HTERT RPE-1 (cell line): ENCODE data around the gene STXBP2.

ENCODE experiments used
- in situ Hi-C: fragments of 300-500 bp; cut with MboI; formaldehyde crosslinking; loops from 4 replicates; pipeline ENCODE4 v1.14.3; 2020; ENCODE audit warnings: low sequenced_read_pairs

The STXBP2 gene

DNA sequence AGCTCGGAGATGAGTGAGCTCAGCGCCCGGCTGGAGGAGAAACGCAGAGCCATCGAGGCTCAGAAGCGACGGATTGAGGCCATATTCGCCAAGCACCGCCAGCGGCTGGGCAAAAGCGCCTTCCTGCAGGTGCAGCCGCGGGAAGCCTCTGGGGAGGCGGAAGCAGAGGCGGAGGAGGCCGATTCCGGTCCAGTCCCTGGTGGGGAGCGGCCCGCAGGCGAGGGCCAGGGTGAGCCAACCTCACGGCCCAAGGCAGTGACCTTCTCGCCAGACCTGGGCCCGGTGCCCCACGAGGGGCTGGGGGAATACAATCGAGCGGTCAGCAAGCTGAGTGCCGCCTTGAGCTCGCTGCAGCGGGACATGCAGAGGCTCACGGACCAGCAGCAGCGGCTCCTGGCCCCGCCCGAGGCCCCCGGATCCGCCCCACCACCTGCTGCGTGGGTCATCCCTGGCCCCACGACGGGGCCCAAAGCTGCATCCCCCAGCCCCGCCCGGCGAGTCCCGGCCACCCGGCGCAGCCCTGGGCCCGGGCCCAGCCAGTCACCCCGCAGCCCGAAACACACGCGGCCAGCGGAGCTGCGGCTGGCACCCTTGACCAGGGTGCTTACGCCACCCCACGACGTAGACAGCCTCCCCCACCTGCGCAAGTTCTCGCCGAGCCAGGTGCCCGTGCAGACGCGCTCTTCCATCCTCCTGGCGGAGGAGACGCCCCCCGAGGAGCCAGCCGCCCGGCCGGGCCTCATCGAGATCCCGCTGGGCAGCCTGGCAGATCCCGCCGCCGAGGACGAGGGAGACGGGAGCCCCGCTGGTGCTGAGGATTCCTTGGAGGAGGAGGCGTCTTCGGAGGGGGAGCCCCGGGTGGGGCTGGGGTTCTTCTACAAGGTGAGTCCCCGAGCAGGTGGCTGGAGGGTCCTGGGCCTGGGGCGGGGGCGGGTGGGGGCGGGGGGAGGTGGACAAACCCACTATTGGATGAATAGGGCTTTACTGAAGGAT is 24.3 kb upstream of the STXBP2 start:
- in situ Hi-C loops, result no loop called here

DNA sequence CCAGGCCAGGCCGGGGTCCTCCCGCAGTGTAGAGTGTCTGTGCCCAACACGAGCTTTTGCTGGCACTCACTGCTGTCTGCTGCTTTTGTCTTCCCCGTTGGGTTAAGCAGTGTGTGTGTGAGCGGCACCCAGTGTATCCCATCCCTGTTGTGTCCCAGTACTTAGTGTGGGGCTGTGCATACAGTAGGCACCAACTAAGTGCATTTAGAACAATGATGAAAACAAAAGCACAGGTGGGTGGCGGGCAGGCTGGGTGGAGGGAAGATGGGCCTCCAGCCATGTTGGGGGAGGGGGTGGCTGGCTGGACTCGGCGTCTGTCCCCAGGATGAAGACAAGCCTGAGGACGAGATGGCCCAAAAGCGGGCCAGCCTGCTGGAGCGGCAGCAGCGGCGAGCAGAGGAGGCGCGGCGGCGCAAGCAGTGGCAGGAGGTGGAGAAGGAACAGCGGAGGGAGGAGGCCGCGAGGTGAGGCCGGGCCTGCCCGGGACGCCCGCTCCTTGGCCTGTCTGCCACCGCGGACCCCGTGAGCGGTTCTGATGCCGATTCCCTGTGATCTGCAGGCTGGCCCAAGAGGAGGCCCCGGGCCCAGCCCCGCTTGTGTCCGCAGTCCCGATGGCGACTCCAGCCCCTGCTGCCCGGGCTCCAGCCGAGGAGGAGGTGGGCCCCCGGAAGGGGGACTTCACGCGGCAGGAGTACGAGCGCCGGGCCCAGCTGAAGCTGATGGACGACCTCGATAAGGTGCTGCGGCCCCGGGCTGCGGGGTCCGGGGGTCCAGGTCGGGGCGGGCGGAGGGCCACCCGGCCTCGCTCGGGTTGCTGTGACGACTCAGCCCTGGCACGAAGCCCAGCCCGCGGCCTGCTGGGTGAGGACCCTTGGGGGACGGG is 21.8 kb upstream of the STXBP2 start:
- in situ Hi-C loops, result no loop called here

DNA sequence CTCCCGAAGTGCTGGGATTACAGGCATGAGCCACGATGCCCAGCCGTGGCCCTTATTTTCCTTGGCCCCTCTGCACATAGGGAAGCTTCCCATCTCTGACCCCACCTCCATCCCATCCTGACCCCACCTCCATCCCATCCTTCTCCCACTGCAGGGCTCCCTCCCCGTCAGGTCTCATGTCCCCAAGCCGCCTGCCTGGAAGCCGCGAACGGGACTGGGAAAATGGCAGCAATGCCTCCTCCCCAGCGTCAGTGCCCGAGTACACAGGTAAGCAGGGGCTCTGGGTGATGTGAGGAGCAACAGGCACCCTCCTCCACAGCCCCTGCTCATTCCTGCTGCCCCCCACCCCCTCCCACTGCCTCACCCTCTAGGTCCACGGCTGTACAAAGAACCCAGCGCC is 19.7 kb upstream of the STXBP2 start:
- in situ Hi-C loops, result no loop called here

DNA sequence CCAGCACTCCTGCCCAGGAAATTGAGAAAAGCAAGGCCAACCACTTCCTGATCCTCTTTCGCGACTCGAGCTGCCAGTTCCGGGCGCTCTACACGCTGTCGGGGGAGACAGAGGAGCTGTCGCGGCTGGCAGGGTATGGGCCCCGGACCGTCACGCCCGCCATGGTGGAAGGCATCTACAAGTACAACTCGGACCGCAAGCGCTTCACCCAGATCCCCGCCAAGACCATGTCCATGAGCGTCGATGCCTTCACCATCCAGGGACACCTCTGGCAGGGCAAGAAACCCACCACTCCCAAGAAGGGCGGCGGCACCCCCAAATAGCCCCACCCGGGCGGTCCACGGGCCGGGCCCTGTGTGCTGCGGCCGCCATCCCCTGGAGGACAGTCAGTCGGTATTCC is 19.2 kb upstream of the STXBP2 start:
- in situ Hi-C loops, result no loop called here

DNA sequence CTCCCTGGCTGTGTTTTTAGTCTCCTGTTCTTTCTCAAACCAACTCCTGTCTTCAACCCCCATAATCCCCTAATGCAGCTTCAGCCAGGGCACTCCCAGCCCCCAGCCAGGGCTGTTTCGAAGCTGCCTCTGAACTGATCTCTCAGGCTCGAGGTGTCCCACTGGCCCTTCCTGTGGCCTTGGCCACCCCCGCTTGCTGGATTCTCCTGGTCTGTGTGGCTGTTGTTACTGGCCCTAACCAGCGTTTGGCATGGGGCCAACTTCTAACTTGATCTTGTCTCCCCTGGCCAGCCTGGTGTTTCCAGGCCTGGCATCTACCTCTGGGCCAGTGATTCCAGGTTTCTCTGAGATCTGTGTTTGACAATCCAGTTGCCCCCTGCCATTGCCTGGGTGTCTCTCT is 18.6 kb upstream of the STXBP2 start:
- in situ Hi-C loops, result no loop called here

DNA sequence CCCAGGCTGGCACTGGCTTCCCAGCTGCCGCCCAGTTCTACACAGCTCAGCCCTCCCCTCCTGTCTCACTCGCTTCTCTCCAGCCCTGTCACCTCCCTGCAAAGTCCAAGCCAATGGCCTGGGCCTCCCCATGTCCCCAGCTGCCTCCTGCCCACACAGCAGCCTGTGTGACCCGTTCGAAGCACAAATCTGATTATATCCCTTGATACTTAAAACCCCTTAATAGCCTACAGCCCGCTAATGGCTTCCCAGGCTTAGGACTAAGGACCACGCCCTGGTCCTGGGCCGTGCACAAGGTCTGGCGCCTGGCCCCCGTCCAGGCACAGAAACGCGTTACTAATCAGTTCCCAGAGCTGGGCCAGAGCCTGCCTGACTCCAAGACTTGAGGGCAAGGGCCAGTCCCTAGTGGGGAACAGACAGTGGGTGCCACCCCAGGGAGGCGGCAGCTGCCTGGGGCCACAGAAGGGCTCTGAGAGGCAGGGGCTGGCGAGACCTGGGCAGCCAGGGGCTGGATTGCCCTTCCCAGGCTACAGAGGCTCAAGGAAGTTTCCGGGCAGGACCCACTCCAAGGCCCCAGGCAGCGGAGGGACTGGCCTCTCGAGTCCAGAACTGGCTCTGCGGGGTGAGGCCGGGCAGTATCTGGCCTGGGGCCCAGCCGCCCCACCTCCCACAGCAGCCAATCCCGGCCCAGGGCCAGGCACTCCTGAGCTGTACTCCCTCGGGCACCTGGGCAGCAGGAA is 18.0 kb upstream of the STXBP2 start:
- in situ Hi-C loops, result no loop called here

DNA sequence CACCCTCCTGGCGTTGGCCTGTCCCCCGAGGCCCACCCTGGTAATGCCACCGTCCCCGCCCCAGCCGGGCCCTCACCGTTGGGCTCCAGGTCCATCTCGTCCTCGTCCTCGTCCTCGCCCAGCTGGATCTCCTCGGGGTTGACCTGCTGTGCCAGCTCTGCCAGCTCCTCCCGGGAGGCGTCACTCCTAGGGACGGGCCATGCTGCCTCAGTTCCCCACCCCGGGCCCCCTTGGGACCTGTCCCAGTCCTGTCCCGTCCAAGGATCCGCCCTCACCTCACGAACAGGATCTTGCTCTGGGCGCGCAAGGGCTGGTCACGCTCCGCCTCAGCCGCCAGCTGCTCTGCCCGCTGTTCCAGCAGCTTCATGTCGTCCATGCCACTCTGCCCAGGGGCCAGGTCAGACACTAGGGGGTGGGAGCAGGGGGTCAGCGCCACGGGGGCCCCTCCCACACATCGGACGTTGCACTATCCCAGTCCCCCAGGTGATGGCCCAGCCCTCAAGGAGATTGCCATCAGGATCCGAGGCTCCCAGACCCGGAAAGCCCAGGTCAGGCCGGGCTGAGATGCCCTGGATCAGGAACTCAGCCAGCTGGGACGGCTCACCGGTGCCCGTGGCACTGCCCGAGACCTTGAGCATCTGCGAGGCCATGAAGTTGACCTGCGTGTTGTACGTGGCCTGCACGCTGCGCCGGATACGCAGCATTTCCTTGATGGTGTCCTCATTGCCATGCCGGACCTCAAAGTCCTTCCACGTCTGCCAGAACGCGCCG is 17.1 kb upstream of the STXBP2 start:
- in situ Hi-C loops, result no loop called here

DNA sequence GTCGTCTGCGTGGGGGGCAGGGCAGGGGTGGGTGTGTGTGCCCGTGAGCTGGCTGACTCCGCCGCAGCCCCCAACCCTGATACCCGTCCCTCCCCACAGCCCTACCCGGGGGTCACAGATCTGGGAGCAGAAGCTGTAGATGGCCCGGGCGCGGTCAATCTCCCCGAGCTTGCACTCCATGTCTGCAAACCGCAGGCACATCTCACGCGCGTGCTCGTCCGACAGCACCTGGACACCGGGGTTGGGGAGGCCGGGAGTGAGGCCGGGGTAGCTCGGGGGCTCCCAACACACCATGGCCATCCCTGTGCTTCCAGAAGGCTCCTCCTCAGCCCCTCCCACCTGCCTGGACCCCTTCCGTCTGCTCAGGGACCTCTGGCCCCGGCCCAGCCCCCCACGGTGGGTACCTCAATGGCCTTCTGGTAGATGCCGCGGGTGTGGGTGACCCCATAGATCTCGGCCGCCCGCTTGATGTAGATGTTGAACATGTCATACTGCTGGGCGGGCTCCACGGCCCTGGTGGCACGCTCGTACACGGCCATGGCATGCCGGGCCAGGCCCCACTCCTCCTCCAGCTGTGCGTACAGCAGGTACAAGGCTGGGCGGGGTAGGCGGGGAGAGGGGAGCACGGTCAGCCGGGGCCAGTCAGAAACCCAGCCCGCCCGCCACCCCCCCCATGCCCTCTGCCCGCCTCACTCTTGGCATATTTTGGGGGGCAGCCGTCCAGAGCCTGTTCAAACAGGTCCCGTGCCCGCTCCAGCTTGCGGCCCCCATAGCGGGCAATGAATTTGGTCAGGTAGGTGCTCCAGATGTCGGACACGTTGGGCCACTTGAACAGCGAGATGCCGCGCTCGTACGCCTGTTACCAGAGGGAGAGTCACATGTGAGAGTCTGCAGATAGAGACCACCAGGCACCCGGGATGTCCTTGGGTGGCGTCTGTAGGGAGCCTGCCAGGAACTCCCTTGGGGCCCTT is 16.2 kb upstream of the STXBP2 start:
- in situ Hi-C loops, result no loop called here

DNA sequence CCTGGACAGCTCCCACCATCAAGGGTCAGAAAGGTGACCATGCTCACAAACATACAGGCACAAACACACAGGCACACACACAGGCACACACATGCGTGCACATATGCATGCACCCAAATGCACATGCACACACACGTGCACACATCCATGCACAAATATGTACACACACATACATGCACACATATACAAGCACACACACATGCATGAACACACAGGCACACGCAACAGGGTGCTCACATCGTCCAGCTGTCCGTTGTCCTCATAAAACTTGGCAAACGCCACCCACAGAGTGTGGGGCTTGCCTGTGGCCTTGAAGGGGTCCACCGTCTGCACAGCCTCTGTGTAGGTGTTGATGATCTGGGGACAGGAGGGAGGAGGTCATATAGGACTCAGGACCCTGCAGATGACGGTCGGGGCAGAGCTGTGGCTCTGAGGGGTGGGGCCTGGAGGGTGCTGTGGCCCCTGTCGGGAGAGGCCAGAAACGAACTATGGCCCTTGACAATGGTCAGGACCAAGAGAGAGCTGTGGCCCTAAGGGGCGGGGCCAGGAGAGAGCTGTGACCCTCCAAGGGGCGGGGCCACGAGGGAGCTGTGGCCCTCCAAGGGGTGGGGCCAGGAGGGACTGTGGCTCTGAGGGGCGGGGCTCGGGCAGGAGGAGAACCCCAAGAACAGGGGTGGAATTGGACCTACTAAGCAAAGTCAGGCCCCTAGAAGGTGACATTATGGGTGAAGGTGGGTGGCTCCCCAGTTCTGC is 13.8 kb upstream of the STXBP2 start:
- in situ Hi-C loops, result no loop called here

DNA sequence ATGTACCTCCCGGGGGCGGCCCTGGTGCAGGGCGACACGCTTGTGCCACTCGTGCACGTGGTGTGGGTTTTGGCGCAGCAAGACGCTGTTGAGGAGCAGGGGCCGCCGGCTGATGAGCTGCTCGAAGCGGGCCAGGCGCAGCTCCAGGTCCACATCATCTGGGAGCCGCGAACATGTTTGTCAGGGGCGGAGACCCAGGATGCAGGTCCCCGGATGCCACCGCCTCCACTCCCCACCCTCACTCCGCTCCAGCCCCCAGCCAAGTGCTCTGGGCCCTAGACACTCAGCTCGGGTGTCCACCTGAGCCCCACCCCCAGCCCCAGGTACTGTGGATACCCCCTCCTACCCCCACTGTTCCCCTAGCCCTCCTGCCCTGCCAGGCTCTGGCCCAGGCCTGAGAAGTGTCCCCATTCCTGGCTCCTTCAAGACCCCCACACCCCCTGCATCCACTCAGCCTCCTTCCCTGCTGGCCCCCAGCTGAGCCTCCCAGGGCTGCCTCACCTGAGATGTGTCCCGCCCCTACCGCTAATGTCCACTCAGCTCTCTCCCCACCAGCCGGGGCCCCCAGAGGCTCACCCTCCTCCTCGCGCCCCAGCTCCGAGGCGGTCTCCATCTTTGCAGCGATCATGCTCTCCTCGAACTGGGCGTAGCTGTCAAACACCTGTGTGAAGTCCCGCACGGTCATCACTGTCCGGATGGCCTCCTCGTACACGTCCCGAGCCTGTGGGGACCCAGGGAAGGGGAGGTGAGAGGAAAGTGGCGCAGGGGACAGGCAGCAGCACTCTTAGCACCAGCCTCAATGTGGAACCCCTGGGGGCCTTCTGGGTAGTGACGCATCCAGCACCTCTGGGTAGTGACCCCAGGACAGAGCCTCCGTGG is 12.9 kb upstream of the STXBP2 start:
- in situ Hi-C loops, result no loop called here

DNA sequence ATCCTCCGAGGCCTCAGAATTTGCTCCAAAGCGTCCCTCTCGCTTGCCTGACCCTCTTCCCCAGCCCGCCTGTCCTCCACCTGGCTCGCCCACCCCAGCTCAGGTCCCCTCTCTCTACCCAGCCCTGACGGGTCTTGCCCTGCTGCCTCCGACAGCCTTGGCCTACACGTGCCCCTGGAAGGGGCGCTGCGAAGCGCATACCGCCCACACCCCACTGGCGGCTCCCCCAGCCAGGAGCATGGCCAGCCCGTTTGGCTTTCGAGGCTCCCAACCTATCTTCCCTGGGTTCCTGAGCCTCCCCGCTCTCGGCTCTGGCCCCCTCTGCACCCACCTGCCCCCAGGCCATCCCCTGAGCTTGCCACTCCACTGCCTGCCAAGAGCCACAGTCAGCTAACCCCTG is 12.1 kb upstream of the STXBP2 start:
- in situ Hi-C loops, result no loop called here

DNA sequence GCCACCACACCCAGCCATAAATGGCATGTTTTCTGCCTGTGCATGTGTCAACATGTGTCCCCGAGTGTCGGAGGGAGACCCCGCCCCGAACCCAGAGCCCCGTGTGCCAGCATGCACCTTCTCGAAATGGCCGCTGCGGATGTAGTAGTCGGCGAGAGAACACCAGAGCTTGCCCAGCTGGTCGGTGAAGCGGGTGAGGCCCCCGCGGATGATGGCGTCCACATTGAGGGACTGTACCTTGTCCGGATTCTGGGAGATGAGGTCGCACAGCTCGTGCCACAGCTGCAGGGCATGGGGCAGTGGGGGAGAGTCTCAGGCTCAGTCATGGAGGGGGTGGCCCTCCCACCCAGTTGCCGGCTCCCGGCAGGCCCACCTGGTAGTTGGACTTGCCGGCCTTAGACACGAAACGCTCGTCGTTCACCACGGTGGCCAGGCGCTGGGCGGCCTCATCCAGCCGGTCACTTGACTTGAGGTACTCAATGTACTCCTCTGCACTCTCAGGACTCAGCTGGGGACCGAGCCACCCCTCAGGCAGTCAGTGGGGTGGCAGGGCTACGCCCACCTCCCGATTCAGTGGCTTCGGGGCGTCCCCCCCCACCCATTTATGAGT is 11.0 kb upstream of the STXBP2 start:
- in situ Hi-C loops, result no loop called here

DNA sequence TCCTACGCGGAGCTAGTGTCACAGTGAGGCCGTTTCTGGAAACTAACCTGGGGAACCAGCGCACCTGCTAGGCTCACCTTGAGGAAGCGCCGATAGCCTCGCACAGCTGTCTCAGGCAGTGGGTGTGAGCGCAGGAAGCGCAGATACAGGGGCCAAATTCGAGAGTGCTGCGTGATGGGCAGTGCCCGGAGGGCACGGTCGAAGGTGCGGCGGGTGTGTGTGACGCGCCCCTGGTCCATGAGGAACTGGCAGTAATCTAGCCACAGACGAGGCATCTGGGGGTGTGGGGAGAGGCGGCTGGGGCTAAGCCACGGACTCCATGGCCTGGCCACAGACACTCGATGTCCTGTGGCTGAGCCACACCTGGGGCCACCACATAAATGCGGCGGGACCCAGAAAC is 9.7 kb upstream of the STXBP2 start:
- in situ Hi-C loops, result no loop called here

DNA sequence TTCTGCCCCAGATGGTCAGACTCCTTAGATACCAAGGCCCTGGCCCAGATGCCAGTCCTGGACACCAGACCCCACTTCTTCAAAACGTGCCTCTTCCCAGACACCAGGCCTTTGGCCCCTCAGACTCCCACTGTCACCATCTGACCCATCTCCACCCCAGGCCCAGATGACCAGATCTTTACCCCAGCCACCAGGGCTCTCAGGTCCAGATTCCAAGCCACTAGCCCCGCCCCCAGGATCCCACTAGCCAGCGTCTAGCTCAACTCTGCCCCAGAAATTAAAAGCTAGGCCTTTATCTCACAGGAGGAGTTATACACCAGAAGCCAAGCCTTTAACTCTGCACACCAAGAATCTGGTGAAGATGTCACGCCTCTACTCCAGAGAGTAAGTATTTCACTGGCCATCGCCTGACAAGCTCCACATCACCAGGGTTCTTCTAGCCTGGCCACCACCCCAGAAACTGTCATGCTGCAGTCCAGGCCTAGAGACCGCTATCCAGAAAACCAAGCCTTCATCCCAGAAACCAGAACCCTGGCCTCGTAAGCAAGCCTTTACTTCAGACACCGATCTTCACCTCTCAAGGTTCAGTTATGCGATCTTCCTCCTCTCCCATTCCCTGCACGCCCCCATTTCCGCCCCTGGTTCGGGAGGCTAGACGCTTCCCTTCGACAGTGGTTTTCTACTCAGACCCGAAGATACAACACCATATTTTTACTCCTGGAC is 8.2 kb upstream of the STXBP2 start:
- in situ Hi-C loops, result no loop called here

DNA sequence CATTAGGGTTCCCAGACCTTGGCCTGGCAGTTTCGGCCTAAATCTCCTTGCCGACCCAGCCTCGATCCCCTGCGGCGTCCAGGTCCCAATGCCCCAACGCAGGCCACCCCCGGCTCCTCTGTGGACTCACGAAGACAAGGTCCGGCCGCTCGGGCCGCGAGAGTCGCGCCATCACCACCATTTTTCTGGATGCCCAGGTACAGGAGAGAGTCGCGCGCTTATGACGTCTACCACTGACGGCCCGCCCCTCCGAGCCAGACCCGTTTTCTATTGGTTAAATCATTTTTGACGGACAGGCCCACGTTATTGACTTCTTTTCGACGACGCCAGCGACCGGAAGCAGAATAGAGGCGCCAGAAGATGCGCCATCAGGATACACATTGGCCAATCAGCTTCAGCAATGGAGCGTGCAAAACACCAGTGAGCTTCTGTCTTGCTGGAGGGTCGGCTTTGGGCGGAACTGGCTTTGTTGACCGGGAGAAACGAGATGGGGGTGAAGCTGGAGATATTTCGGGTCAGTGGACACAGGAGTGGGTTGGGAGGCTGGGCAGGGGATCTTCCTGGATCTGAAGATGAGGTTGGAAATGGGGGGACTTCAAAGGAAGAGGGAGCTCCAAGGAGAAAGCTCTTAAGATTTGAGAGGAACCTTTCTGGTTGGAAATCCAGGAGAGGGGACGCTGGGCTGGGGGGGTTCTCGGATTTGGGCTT is 7.4 kb upstream of the STXBP2 start, which contains the start of the genes PET100 and XAB2:
Gene PET100, plus strand, starts transcription at position 447 of the 708 bp plus-strand sequence. Its CDS starts 41 bp downstream, at position 488.
Gene XAB2, minus strand, starts transcription at position 199 of the 708 bp plus-strand sequence. Its CDS starts 18 bp downstream, at position 181.
- in situ Hi-C loops, result no loop called here

DNA sequence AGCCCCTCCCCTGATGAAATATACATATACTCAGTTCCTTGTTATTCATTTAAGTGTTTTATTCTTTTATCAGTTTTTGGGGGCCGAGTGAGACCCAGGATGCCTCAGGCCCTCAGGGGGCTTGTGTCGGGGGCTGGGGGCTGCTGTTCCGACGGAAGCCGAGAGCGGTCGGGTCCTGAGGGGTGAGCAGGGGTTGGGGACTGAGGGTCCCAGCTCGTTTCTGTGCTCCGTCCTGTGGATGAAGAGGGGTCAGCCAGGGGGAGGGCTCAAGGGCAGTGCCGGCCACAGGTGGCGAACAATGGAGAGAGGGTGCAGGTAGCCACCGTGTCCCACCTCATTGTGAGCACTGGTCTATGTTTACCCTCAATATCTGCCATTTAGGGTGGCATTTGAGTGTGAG is 5.3 kb upstream of the STXBP2 start:
- in situ Hi-C loops, result no loop called here
